Activated T-cell treated with anti-CD3 and anti-CD28 coated beads, Interleukin-2, amount 50 U/mL, for 1 hour (primary cell): ENCODE data around the gene FLCN.
"Not testable (repeated sequence)": the region's sequence is repeated elsewhere in the genome, so short reads cannot be mapped to it uniquely, and the experiment has no call there.

Experiments
- DNase-seq: peaks from one replicate; pipeline ENCODE4 v3.0.0-alpha.2; 2020

Gene FLCN

DNA sequence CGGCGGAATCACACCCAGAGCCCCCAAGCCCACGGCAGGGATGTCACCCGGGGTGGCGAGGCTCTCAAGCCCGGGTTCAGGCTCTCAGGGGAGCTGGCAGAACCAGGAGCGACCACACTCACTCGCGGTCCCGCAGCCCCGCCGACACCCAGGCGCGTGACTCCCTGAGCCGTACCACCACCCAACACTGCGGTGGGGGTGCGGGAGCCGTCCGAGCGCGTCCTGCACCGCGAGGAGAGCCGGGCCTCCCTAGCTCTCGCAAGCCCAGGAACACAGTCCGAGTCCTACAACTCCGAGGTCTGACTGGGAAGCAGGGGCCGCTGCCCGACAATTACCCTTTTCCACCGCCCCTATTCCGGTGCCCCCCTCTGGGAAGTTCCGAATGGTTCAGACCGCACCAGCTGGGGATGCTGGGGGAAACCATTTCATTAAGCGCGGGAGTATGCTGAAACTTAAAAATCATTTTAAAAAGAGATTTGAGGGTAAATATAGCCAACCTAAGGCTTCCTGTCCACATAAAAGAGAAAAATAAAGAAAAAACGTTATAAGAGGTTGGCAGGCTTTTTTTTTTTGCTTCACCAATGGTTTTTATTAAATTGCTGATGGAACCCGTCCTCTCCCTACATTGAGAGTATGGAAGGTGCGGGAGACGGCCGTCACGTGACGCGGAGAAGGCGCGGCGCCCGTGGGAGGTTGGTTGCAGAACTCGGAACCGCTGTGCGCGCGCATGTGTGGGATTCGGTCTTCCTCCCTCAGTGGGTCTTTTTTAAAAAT is at the start of gene FLCN:
TSS of gene FLCN (minus strand) at position 143 of the 774 bp plus-strand sequence. CDS start 9,031 bp downstream, outside the sequence.
- peak; percentile 91 for DNase-seq

GRCh38 chr17:17285951-17286350 is 49.0 kb upstream of the FLCN start:
- DNase-seq: no peak

DNA sequence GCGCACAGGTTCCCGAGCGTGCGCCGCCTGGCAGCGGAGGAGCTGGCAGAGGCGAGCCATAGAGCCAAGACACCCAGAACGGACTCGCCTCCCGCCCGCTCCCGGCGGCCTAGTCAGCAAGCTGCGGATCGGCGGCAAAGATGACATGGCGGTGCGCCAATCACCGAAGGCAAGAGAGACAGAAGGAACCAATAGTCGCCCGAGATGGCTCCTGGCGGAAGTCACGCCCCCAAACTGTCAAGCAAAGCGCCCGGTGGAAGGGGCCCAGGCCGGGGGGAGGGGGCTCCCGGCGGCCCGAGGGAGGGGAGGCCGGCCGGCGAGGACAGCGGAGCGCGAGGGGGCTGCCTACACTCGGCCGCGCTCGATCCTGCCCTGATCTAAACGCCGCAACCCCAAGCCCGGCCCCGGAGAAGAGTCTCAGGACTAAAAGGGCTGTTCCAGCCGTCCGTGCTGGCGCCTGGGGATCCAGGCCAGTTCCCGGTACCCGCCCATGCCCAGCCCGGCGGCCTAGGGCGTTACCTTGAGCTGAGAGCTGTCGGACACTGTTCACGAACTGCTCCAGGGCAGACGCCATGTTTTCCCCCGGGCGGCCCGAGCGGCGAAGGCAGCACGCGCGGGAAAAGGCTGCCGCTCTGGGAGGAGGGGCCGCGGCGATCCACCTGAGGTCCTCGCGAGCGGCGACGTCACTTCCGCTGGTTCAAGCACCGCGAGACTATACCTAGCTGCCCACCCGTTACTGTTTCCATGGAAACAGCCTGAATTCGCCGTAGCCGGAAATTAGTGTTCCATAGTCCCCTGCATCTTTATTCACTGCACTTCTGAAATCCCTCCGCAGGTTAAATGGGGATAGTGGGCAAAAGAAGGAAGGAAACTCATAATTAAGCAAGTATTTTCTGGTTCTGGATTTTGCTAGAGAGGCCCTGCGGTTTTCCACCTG is 43.9 kb upstream of the FLCN start, which contains the start of gene COPS3:
TSS of gene COPS3 (minus strand) at position 634 of the 937 bp plus-strand sequence. CDS start at position 574, 60 bp downstream.
- DNase-seq: peak; percentile 95

- DNase-seq: no peak
These were observed 42.3 kb upstream of the FLCN start for GRCh38 chr17:17279316-17279715.

DNA sequence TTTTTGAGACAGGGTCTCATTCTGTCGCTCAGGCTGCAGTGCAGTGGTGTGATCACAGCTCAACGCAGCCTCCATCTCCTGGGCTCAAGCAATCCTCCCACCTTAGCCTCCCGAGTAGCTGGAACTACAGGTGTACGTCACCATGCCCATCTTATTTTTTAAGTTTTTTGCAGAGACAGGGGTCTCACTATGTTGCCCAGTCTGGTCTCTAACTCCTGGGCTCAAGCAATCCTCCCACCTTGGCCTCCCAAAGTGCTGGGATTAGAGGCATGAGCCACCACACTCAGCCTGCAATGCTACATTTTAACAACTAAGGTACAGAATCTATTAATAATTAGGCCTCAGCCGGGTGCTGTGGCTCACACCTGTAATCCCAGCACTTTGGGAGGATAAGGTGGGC is 40.5 kb upstream of the FLCN start:
- not testable (repeated sequence) for DNase-seq

DNA sequence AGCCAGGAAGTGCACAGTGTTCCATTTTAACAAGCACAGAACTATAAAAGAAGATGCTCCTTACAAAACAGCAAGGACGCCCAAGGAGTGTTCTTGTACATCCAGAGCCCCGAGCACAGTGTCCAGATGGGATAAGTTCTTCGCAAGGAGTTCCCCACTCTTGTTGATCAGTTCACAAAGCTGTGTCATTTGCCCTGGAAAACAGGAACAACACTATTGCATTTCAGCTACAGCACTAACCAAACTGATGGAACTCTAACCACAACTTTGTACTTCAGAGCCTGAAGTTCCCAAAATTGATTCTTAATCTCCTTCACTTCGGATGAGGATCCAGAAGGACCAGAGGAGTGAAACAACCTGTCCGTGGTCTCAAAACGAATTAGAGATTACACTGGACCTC is 39.0 kb upstream of the FLCN start:
- DNase-seq: no peak

- DNase-seq: peak; percentile 31
These were observed 33.2 kb upstream of the FLCN start for GRCh38 chr17:17269926-17270773.

DNA sequence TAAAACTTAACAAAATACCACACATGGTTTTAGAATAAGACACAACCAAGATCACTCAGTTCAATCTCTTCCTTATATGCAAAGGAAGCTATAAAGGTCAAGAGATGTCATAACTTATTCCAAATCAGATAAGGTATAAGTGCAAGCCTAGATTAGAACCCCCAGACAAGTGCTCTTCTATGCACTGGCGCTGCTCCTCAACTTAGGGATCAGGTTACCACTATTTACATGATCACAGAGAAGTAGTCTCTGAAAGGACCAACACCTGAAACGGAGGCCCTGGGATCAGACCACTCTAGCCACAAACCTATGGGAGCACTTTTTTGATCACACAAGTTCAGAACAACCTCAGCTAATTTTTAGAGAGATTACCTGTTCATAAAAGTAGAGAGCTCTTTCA is 27.5 kb upstream of the FLCN start:
- no peak for DNase-seq

DNA sequence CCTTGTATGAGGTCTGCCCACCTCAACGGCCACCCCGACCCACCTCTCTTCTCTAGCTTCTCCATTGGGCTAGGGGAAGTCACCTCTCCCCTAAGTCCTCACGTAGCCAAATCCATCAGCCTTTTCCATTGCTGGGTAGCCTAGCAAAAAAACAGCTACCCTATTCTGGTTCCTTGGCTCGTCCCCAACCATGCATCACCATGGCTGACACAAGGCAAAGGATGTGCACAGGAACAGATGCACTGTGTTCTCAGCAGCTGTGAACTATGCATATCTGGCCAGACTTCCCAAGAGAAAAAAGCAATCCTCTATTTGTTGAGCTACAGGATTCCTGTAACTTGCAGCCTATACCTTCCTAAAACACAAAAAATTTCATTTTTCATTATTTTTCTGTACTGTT is 22.0 kb upstream of the FLCN start:
- no peak for DNase-seq

- DNase-seq: no peak
These were observed 21.0 kb upstream of the FLCN start for GRCh38 chr17:17258011-17258410.

DNA sequence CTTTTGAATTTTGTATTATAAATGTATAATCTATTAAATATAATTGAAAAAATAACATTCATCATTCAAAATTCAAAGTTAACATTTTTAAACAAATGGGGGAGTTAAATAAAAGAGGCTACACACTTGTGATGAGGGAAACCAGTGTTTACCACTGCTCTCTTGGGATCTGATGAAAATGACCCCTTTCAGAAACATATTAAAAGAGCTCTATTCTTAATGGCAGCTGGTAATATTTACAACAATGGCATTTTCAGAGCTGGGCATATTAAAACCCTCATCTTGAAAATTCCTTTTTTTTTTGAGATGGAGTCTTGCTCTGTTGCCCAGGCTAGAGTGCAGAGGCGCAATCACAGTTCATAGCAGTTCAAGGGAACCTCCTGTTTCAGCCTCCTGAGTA is 19.3 kb upstream of the FLCN start:
- no peak for DNase-seq

- DNase-seq: not testable (repeated sequence)
These were observed 18.7 kb upstream of the FLCN start for GRCh38 chr17:17255689-17256088.

DNA sequence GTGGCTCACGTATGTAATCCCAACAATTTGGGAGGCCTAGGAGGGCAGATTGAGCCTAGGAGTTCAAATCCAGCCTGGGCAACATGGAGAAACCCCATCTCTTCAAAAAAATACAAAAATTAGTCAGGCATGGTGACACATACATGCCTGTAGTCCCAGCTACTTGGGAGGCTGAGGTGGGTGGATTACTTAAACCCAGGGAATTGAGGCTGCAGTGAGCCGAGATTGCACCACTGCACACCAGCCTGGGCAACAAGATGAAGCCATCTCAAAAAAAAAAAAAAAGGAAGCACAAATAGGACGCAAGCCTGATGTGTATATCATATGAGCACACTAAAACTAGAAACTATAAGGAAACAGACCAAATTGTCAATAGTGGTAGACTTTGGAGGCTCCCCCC is 17.1 kb upstream of the FLCN start:
- DNase-seq: no peak

GRCh38 chr17:17253406-17253805 is 16.4 kb upstream of the FLCN start:
- DNase-seq: no peak

GRCh38 chr17:17252149-17252661 is 15.2 kb upstream of the FLCN start:
- DNase-seq: no peak

GRCh38 chr17:17246879-17247278 is 9.9 kb upstream of the FLCN start:
- DNase-seq: no peak

DNA sequence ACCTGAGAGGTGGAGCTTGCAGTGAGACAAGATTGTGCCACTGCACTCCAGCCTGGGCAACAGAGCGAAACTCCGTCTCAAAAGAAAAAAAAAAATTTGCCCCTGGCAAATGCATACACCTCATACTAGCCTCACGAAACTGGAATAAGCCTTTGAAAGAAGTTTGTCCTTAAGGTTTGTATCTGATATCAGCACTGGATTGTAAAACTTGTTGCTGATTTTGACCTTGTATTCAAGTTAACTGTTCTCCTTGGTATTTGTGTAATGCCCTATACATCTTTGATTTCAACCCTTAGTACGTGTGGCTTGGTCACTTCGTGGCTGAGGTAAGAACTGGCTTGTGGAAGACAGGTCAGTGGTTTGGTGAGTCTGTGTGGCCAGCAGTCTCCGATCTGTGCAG is 6.2 kb upstream of the FLCN start:
- DNase-seq: no peak

DNA sequence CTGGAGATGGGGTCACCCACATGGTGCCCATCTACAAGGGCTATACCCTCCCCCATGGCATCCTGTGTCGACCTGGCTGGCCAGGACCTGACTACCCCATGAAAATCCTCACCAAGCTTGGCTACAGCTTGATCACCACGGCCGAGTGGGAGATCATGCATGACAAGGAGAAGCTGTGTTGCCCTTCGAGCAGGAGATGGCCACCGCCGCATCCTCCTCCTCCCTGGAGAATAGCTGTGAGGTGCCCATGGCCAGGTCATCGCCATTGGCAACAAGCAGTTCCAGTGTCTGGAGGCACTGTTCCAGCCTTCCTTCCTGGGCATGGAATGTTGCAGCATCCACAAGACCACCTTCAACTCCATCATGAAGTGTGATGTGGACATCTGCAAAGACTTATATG is 5.3 kb upstream of the FLCN start:
- DNase-seq: no peak

DNA sequence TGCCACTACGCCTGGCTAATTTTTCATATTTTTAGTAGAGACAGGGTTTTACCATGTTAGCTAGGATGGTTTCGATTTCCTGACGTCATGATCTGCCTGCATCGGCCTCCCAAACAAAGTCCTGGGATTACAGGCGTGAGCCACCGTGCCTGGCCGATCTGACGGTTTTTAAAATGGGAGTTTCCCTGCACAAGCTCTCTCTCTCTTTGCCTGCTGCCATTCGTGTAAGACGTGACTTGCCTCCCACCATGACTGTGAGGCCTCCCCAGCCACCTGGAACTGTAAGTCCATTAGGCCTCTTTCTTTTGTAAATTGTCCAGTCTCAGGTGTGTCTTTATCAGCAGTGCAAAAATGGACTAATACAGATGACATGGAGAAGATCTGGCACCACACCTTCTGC is 4.7 kb upstream of the FLCN start:
- DNase-seq: no peak

DNA sequence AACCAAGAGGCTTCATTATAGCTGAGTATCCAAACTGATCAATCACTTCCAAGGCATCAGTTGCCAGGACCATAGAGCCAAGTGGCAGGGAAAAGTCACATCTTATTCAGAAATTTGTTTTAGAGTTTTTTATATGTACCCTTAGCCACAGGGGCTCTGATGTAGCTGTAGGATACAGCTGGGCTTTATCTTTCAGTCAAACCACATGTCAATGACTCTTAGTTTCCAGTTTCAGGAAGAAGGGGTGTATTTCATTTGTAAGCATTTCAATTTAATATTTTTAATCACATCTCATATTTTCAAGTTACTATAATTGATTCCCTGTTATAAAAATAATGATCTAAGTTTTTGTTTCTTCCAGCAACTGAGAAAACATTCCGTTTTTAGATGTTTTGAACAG is 2.9 kb upstream of the FLCN start:
- no peak for DNase-seq

DNA sequence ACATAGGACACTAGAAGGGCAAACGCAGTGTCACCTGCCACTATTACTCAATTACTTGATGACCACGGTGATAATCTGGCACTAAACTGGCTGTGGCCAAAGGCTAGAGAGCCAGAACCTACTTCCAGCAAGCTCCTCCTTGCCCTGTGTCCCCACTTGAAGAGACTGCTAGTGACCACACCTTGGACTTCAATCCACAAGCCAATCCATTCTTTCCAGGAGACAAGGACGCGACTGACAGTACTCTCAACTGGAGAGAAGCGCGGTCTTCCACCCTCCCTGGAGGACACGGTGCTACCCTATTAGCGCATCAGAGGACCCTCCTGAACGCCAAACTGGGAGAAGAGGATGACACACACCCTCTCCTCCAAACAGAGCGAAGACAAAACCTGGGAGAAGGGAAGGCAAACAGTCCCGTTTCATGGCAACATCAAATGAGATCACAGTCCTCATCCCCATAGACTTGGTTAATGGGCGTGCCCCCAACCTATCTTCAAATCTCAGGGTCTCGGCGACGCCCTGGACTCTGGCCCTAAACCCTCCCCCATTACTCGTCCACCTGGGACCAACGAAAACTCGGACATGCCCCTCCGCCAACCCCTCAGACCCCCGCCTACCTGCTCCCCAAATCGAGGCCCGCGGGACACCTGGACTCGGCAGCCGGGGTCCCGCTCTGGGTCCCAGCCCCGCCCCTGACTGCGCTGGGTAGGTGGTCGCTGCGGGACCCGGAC is 508 bp downstream of the FLCN start:
- DNase-seq: peak; percentile 24
